ENCODE data around the gene CST11.

CST11 gene

GRCh38 chr20:23433628-23434027 lies 19.0 kb downstream of the CST11 start:
- no peak for DNase-seq (ENCODE audit: low read depth in 1 of 2, low spot score in 1 of 2)
- no peaks in the 10 kb centered on the region for H3K27me3 ChIP-seq (ENCODE audit: insufficient read depth, poor library complexity, severe bottlenecking)
- H3K4me3 ChIP-seq (replicated peaks; ENCODE audit: insufficient read depth, low read length): no peak overlapping the region
- H3K27ac ChIP-seq (replicated peaks): no peak overlapping the region
- TF ChIP-seq GABPA (IDR thresholded peaks at IDR 0.05; ENCODE audit: low read depth): no peak

GRCh38 chr20:23425129-23425528 lies 27.5 kb downstream of the CST11 start:
- Histone ChIP-seq H3K27ac (replicated peaks) (no peak overlapping the region), H3K4me3 (replicated peaks; ENCODE audit: insufficient read depth, low read length) (no peak overlapping the region), H3K27me3 (ENCODE audit: insufficient read depth, poor library complexity, severe bottlenecking) (no peaks in the 10 kb centered on the region)
- TF ChIP-seq GABPA (IDR thresholded peaks at IDR 0.05; ENCODE audit: low read depth): no peak
- TF ChIP-seq SPI1 (IDR thresholded peaks at IDR 0.05; ENCODE audit: borderline replicate concordance, low read depth): no peak
- no peak for TF ChIP-seq REST (IDR thresholded peaks at IDR 0.05; ENCODE audit: insufficient replicate concordance, low read depth)
- no peak for TF ChIP-seq POLR2AphosphoS5 (IDR thresholded peaks at IDR 0.05; ENCODE audit: low read depth)
- no peak for TF ChIP-seq CTCF (IDR thresholded peaks at IDR 0.05; ENCODE audit: insufficient read depth, low read length)
- DNase-seq (ENCODE audit: low read depth in 1 of 2, low spot score in 1 of 2): no peak

- TF ChIP-seq GABPA (IDR thresholded peaks at IDR 0.05; ENCODE audit: low read depth) (no peak), REST (IDR thresholded peaks at IDR 0.05; ENCODE audit: insufficient replicate concordance, low read depth) (no peak), CTCF (IDR thresholded peaks at IDR 0.05; ENCODE audit: insufficient read depth, low read length) (no peak), SPI1 (IDR thresholded peaks at IDR 0.05; ENCODE audit: borderline replicate concordance, low read depth) (no peak), POLR2AphosphoS5 (IDR thresholded peaks at IDR 0.05; ENCODE audit: low read depth) (no peak)
- H3K27me3 ChIP-seq (ENCODE audit: insufficient read depth, poor library complexity, severe bottlenecking): no peaks in the 10 kb centered on the region
- peak; percentile 75 to 93 for DNase-seq (ENCODE audit: low read depth in 1 of 2, low spot score in 1 of 2)
- H3K4me3 ChIP-seq (replicated peaks; ENCODE audit: insufficient read depth, low read length): peak within 1 kb of the TSS; percentile 93
- H3K27ac ChIP-seq (replicated peaks): peak within 1 kb of the TSS; percentile 71
Observed at GRCh38 chr20:23420943-23421931, 31.4 kb downstream of the CST11 start, which contains the start of gene NAPB. TSS of gene NAPB (minus strand) at chr20:23421488. CDS start at chr20:23421402, 86 bp downstream.

Data from HL-60 (cell line).